Measurements from ENCODE around the gene ZRANB3.

The ZRANB3 gene

GRCh38 chr2:135174049-135174809 lies 356.8 kb downstream of the ZRANB3 start:
- no peak for DNase-seq (ENCODE audit: low spot score)

GRCh38 chr2:135169900-135170753 lies 360.9 kb downstream of the ZRANB3 start:
- no peak for DNase-seq (ENCODE audit: low spot score)

GRCh38 chr2:135168204-135168856 lies 362.7 kb downstream of the ZRANB3 start:
- DNase-seq (ENCODE audit: low spot score), result no peak

- DNase-seq (ENCODE audit: low spot score), result no peak
These were observed 363.7 kb downstream of the ZRANB3 start for GRCh38 chr2:135167273-135167672.

- DNase-seq (ENCODE audit: low spot score), result peak; percentile 57
These were observed 366.6 kb downstream of the ZRANB3 start for GRCh38 chr2:135164431-135164830.

- no peak for DNase-seq (ENCODE audit: low spot score)
These were observed 367.1 kb downstream of the ZRANB3 start for GRCh38 chr2:135163901-135164300.

- no peak for DNase-seq (ENCODE audit: low spot score)
These were observed 367.7 kb downstream of the ZRANB3 start for GRCh38 chr2:135163306-135163705.

GRCh38 chr2:135162786-135163185 lies 368.2 kb downstream of the ZRANB3 start:
- DNase-seq (ENCODE audit: low spot score), result no peak

- no peak for DNase-seq (ENCODE audit: low spot score)
These were observed 368.6 kb downstream of the ZRANB3 start for GRCh38 chr2:135162377-135162776.

- DNase-seq (ENCODE audit: low spot score), result no peak
These were observed 371.8 kb downstream of the ZRANB3 start for GRCh38 chr2:135159191-135159590.

GRCh38 chr2:135157856-135158255 lies 373.2 kb downstream of the ZRANB3 start:
- DNase-seq (ENCODE audit: low spot score), result no peak

- DNase-seq (ENCODE audit: low spot score), result no peak
These were observed 376.1 kb downstream of the ZRANB3 start for GRCh38 chr2:135154962-135155361.

- no peak for DNase-seq (ENCODE audit: low spot score)
These were observed 378.7 kb downstream of the ZRANB3 start for GRCh38 chr2:135152361-135152760.

- DNase-seq (ENCODE audit: low spot score), result no peak
These were observed 379.4 kb downstream of the ZRANB3 start for GRCh38 chr2:135151615-135152014.

GRCh38 chr2:135150725-135151124 lies 380.3 kb downstream of the ZRANB3 start:
- DNase-seq (ENCODE audit: low spot score), result no peak

GRCh38 chr2:135149251-135149650 lies 381.8 kb downstream of the ZRANB3 start:
- no peak for DNase-seq (ENCODE audit: low spot score)

- no peak for DNase-seq (ENCODE audit: low spot score)
These were observed 386.7 kb downstream of the ZRANB3 start for GRCh38 chr2:135144343-135144742.

GRCh38 chr2:135142323-135142722 lies 388.7 kb downstream of the ZRANB3 start:
- no peak for DNase-seq (ENCODE audit: low spot score)

GRCh38 chr2:135140606-135141005 lies 390.4 kb downstream of the ZRANB3 start:
- DNase-seq (ENCODE audit: low spot score), result no peak

GRCh38 chr2:135132314-135132713 lies 398.7 kb downstream of the ZRANB3 start:
- DNase-seq (ENCODE audit: low spot score), result peak; percentile 7

GRCh38 chr2:135130751-135131150 lies 400.3 kb downstream of the ZRANB3 start:
- DNase-seq (ENCODE audit: low spot score), result no peak

GRCh38 chr2:135125940-135126339 lies 405.1 kb downstream of the ZRANB3 start:
- no peak for DNase-seq (ENCODE audit: low spot score)

Measured in AG08396 (cell line).